ENCODE results near the gene NXPH1. TPM values are rescaled to one million over a fixed set of nuclear protein-coding genes. Genes with fewer than 3 reads are reported as not detected.

The NXPH1 gene
- total RNA-seq, 1 donor from 2014 or later = 3.8 TPM

- no peak for DNase-seq
- Mint-ChIP-seq H3K27me3 (ENCODE audit: unreplicated experiment) (no peaks in the 10 kb centered on the region), H3K9me3 (ENCODE audit: unreplicated experiment) (no peaks in the 10 kb centered on the region), H3K4me3 (ENCODE audit: unreplicated experiment) (no peak overlapping the region), H3K4me1 (ENCODE audit: low read depth, unreplicated experiment) (no peaks in the 10 kb centered on the region), H3K36me3 (ENCODE audit: unreplicated experiment) (peaks cover 8% of the 10 kb centered on the region), H3K27ac (ENCODE audit: unreplicated experiment) (no peak overlapping the region)
- TF ChIP-seq CTCF (IDR thresholded peaks at IDR 0.05; ENCODE audit: partially characterized antibody, unreplicated experiment) = no peak
Measured at GRCh38 chr7:8480527-8480926, 47.1 kb downstream of the NXPH1 start.

- Mint-ChIP-seq H3K27ac (ENCODE audit: unreplicated experiment) (no peak overlapping the region), H3K36me3 (ENCODE audit: unreplicated experiment) (peaks cover 8% of the 10 kb centered on the region), H3K4me1 (ENCODE audit: low read depth, unreplicated experiment) (no peaks in the 10 kb centered on the region), H3K27me3 (ENCODE audit: unreplicated experiment) (no peaks in the 10 kb centered on the region), H3K4me3 (ENCODE audit: unreplicated experiment) (no peak overlapping the region), H3K9me3 (ENCODE audit: unreplicated experiment) (no peaks in the 10 kb centered on the region)
- no peak for TF ChIP-seq CTCF (IDR thresholded peaks at IDR 0.05; ENCODE audit: partially characterized antibody, unreplicated experiment)
- no peak for DNase-seq
Measured at GRCh38 chr7:8481096-8481495, 47.7 kb downstream of the NXPH1 start.

GRCh38 chr7:8481752-8482446 lies 48.5 kb downstream of the NXPH1 start:
- Mint-ChIP-seq H3K27ac (ENCODE audit: unreplicated experiment) (no peak overlapping the region), H3K27me3 (ENCODE audit: unreplicated experiment) (no peaks in the 10 kb centered on the region), H3K4me3 (ENCODE audit: unreplicated experiment) (no peak overlapping the region), H3K36me3 (ENCODE audit: unreplicated experiment) (peaks cover 12% of the 10 kb centered on the region), H3K4me1 (ENCODE audit: low read depth, unreplicated experiment) (no peaks in the 10 kb centered on the region), H3K9me3 (ENCODE audit: unreplicated experiment) (peaks cover 2% of the 10 kb centered on the region)
- no peak for DNase-seq
- TF ChIP-seq CTCF (IDR thresholded peaks at IDR 0.05; ENCODE audit: partially characterized antibody, unreplicated experiment) = no peak

- Mint-ChIP-seq H3K36me3 (ENCODE audit: unreplicated experiment) (peaks cover 8% of the 10 kb centered on the region), H3K27me3 (ENCODE audit: unreplicated experiment) (no peaks in the 10 kb centered on the region), H3K9me3 (ENCODE audit: unreplicated experiment) (peaks cover 4% of the 10 kb centered on the region), H3K4me3 (ENCODE audit: unreplicated experiment) (no peak overlapping the region), H3K4me1 (ENCODE audit: low read depth, unreplicated experiment) (peaks cover 7% of the 10 kb centered on the region), H3K27ac (ENCODE audit: unreplicated experiment) (no peak overlapping the region)
- DNase-seq = no peak
- no peak for TF ChIP-seq CTCF (IDR thresholded peaks at IDR 0.05; ENCODE audit: partially characterized antibody, unreplicated experiment)
Measured at GRCh38 chr7:8490391-8491045, 57.1 kb downstream of the NXPH1 start.

- Mint-ChIP-seq H3K27ac (ENCODE audit: unreplicated experiment) (no peak overlapping the region), H3K9me3 (ENCODE audit: unreplicated experiment) (peaks cover 4% of the 10 kb centered on the region), H3K36me3 (ENCODE audit: unreplicated experiment) (peaks cover 8% of the 10 kb centered on the region), H3K4me1 (ENCODE audit: low read depth, unreplicated experiment) (peaks cover 7% of the 10 kb centered on the region), H3K27me3 (ENCODE audit: unreplicated experiment) (no peaks in the 10 kb centered on the region), H3K4me3 (ENCODE audit: unreplicated experiment) (no peak overlapping the region)
- no peak for TF ChIP-seq CTCF (IDR thresholded peaks at IDR 0.05; ENCODE audit: partially characterized antibody, unreplicated experiment)
- no peak for DNase-seq
Measured at GRCh38 chr7:8491106-8491505, 57.7 kb downstream of the NXPH1 start.

All from glutamatergic neuron (in vitro differentiated cells).